SK-MEL-5 (cell line): ENCODE measurements around the gene KLHDC7B. TPM values are rescaled to one million over a fixed set of nuclear protein-coding genes. Genes with fewer than 3 reads are reported as not detected.

Source experiments
- DNase-seq: peaks from one replicate; pipeline ENCODE4 v3.0.0-alpha.2; 2016; ENCODE audit warnings: low read depth, low spot score
- in situ Hi-C: cut with HindIII; loops from 2 replicates; pipeline ENCODE4 v1.10.0; 2016; ENCODE audit warnings: low sequenced_read_pairs, high pct_unique_total_duplicates, low pct_unique_long_range_greater_than_20kb
- total RNA-seq: library from RNA; depleted of rRNA; stranded (reverse); fragments of >200 nt; shearing (Covaris generic); gene quantifications from 2 replicates; pipeline ENCODE4 v1.2.3, GENCODE V29; 2014

KLHDC7B gene
- total RNA-seq, 1 experiment from 2014 or later, result 0.11 TPM

GRCh38 chr22:50561401-50562358 lies 16.0 kb downstream of the KLHDC7B start:
- in situ Hi-C loops, result no loop called here
- no peak for DNase-seq

GRCh38 chr22:50562523-50563412 lies 17.1 kb downstream of the KLHDC7B start, which contains the start of gene SYCE3:
TSS of gene SYCE3 (minus strand) at chr22:50562919. CDS start at chr22:50556405, 6,514 bp downstream.
- in situ Hi-C loops, result no loop called here
- peak; percentile 97 for DNase-seq

GRCh38 chr22:50563413-50564160 lies 17.9 kb downstream of the KLHDC7B start:
- in situ Hi-C loops, result no loop called here
- DNase-seq, result no peak

- no peak for DNase-seq
Observed at GRCh38 chr22:50564289-50564688, 18.6 kb downstream of the KLHDC7B start.

GRCh38 chr22:50567721-50568252 lies 22.1 kb downstream of the KLHDC7B start:
- in situ Hi-C loops, result no loop called here
- DNase-seq, result no peak

More at GRCh38 chr22:50564289-50564688, 18.6 kb downstream of the KLHDC7B start:
- in situ Hi-C loops, result no loop called here

GRCh38 chr22:50568626-50569025 lies 22.9 kb downstream of the KLHDC7B start:
- in situ Hi-C loops, result no loop called here
- DNase-seq, result no peak

- in situ Hi-C loops, result no loop called here
- DNase-seq, result no peak
Observed at GRCh38 chr22:50569041-50569459, 23.4 kb downstream of the KLHDC7B start.

- no peak for DNase-seq
- in situ Hi-C loops, result no loop called here
Observed at GRCh38 chr22:50569896-50570535, 24.3 kb downstream of the KLHDC7B start.

GRCh38 chr22:50570861-50571260 lies 25.2 kb downstream of the KLHDC7B start:
- DNase-seq, result no peak
- in situ Hi-C loops, result no loop called here

- in situ Hi-C loops, result no loop called here
- DNase-seq, result no peak
Observed at GRCh38 chr22:50571264-50572175, 25.8 kb downstream of the KLHDC7B start.

GRCh38 chr22:50572965-50573364 lies 27.3 kb downstream of the KLHDC7B start:
- in situ Hi-C loops, result no loop called here
- DNase-seq, result no peak

- in situ Hi-C loops, result no loop called here
Observed at GRCh38 chr22:50573491-50574382, 28.0 kb downstream of the KLHDC7B start.

GRCh38 chr22:50574383-50574755 lies 28.7 kb downstream of the KLHDC7B start:
- DNase-seq, result no peak
- in situ Hi-C loops, result no loop called here

More at GRCh38 chr22:50573491-50574382, 28.0 kb downstream of the KLHDC7B start:
- DNase-seq, result no peak

- no peak for DNase-seq
Observed at GRCh38 chr22:50575426-50575941, 29.8 kb downstream of the KLHDC7B start.

GRCh38 chr22:50576070-50576469 lies 30.4 kb downstream of the KLHDC7B start:
- peak; percentile 89 for DNase-seq
- in situ Hi-C loops, result no loop called here

More at GRCh38 chr22:50575426-50575941, 29.8 kb downstream of the KLHDC7B start:
- in situ Hi-C loops, result no loop called here
